HCT116 (cell line): ENCODE data around the gene NTN5. TPM values are rescaled to one million over a fixed set of nuclear protein-coding genes. Genes with fewer than 3 reads are reported as not detected.

Source experiments
- ATAC-seq: fragments of 200-7000 bp; cut with Tn5 transposase; 2 replicates; pipeline ENCODE4 v1.9.1; 2020; ENCODE audit warnings: mild to moderate bottlenecking, moderate library complexity
- BruUV-seq: library from RNA; stranded (reverse); fragments of 400-500 nt; replicated peaks from 2 replicates; lab custom pipeline; 2021; lab: Mats Ljungman, UMichigan
- CTCF ChIA-PET: fragments of 300-600 bp; sonication (Branson Sonifier 250); formaldehyde crosslinking; loops from one replicate; lab custom pipeline; 2021; ENCODE audit warnings: antibody characterized with exemption; lab: Charles Lee
- POLR2A ChIA-PET: fragments of 300-600, 350-600 bp; sonication (Branson Sonifier 250); formaldehyde crosslinking; loops from one replicate; lab custom pipeline; 2021; ENCODE audit warnings: antibody characterized with exemption; lab: Charles Lee
- RAD21 ChIA-PET, 2 experiments: fragments of 300-600 bp; sonication (Branson Sonifier 250); formaldehyde crosslinking; loops; one replicate each; lab custom pipeline; 2023; ENCODE audit warnings: low total read pairs in 2 of 2; ENCODE audit not compliant: uncharacterized antibody in 2 of 2, unreplicated experiment in 2 of 2, low non-redundant PET in 1 of 2; lab: Charles Lee
- DNase-seq: peaks from one replicate; pipeline ENCODE4 v3.0.0-alpha.2; 2010; ENCODE audit warnings: low read depth, low spot score
- H2AFZ ChIP-seq: fragments of 200-600 bp; shearing (Covaris generic), sonication (generic); 2 replicates; pipeline ENCODE4 v1.6.1; 2017; ENCODE audit warnings: low read depth, mixed run types, mixed read lengths, antibody characterized with exemption, low read length; ENCODE audit not compliant: poor library complexity, severe bottlenecking
- H3K27ac ChIP-seq: 2 replicates; pipeline ENCODE4 v1.5.1; 2012; ENCODE audit warnings: low read depth, low read length
- H3K27me3 ChIP-seq: fragments of 200-600 bp; sonication (generic); 2 replicates; pipeline ENCODE4 v1.6.1; 2016; ENCODE audit warnings: mixed run types, low read length, mixed read lengths; ENCODE audit not compliant: insufficient read depth
- H3K36me3 ChIP-seq, 2 experiments: fragments of 200-500 bp in 1 of 2; fragments of 200-600 bp in 1 of 2; sonication (Bioruptor generic) in 1 of 2; sonication (generic) in 1 of 2; 2 replicates each; pipeline versions ENCODE4 v1.5.1 to v1.6.1; 2014 to 2016; ENCODE audit warnings: low read length in 2 of 2, inconsistent platforms in 1 of 2, mixed read lengths in 1 of 2, mixed run types in 1 of 2; ENCODE audit not compliant: insufficient read depth in 2 of 2, control insufficient read depth in 1 of 2
- H3K4me1 ChIP-seq, 2 experiments: fragments of 200-600 bp in 1 of 2; sonication (generic) in 1 of 2; 2 replicates each; pipeline versions ENCODE4 v1.5.1 to v1.6.1; 2012 to 2017; ENCODE audit warnings: low read length in 2 of 2, inconsistent platforms in 1 of 2, mild to moderate bottlenecking in 1 of 2, mixed read lengths in 1 of 2, mixed run types in 1 of 2, moderate library complexity in 1 of 2; ENCODE audit not compliant: insufficient read depth in 2 of 2, control insufficient read depth in 1 of 2
- H3K4me2 ChIP-seq: fragments of 200-600 bp; sonication (generic); 2 replicates; pipeline ENCODE4 v1.6.1; 2017; ENCODE audit warnings: mixed run types, low read length, mixed read lengths
- H3K4me3 ChIP-seq, 2 experiments: fragments of 200-600 bp in 1 of 2; sonication (generic) in 1 of 2; replicated peaks in 1 of 2; 2 replicates each; pipeline ENCODE4 v1.5.1; 2011 to 2016; ENCODE audit warnings: low read length in 2 of 2, control low read depth in 1 of 2, low read depth in 1 of 2, mild to moderate bottlenecking in 1 of 2, mixed read lengths in 1 of 2, mixed run types in 1 of 2
- H3K79me2 ChIP-seq: fragments of 200-600 bp; sonication (generic); 2 replicates; pipeline ENCODE4 v1.6.1; 2017; ENCODE audit warnings: mild to moderate bottlenecking, mixed run types, low read length, moderate library complexity, mixed read lengths; ENCODE audit not compliant: insufficient read depth
- H3K9ac ChIP-seq: fragments of 200-600 bp; sonication (generic); 2 replicates; pipeline ENCODE4 v1.6.1; 2016; ENCODE audit warnings: low read length, mixed read lengths
- H3K9me2 ChIP-seq: fragments of 200-600 bp; sonication (generic), shearing (Covaris generic); 2 replicates; pipeline ENCODE4 v1.6.1; 2017; ENCODE audit warnings: mixed run types, mild to moderate bottlenecking, moderate library complexity; ENCODE audit not compliant: insufficient read depth
- H3K9me3 ChIP-seq, 2 experiments: fragments of 200-500 bp in 1 of 2; fragments of 200-600 bp in 1 of 2; sonication (Bioruptor generic) in 1 of 2; sonication (generic) in 1 of 2; 2 replicates each; pipeline ENCODE4 v1.6.1; 2014 to 2017; ENCODE audit warnings: low read length in 2 of 2, mixed read lengths in 2 of 2, inconsistent platforms in 1 of 2, low read depth in 1 of 2, mild to moderate bottlenecking in 1 of 2, mixed run types in 1 of 2, moderate library complexity in 1 of 2; ENCODE audit not compliant: control insufficient read depth in 1 of 2, insufficient read depth in 1 of 2
- H4K20me1 ChIP-seq: fragments of 200-600 bp; sonication (generic), shearing (Covaris generic); 2 replicates; pipeline ENCODE4 v1.6.1; 2017; ENCODE audit warnings: mixed run types, mild to moderate bottlenecking, moderate library complexity; ENCODE audit not compliant: insufficient read depth
- CBX3 ChIP-seq: IDR thresholded peaks from 2 replicates; pipeline ENCODE4 v1.6.1; 2012; ENCODE audit warnings: low read depth
- CEBPB ChIP-seq: IDR thresholded peaks from 2 replicates; pipeline ENCODE4 v1.6.1; 2012; ENCODE audit warnings: low read depth
- EGR1 ChIP-seq: IDR thresholded peaks from 2 replicates; pipeline ENCODE4 v1.6.1; 2012; ENCODE audit warnings: low read depth
- ELF1 ChIP-seq: IDR thresholded peaks from 2 replicates; pipeline ENCODE4 v1.6.1; 2012; ENCODE audit warnings: low read depth, borderline replicate concordance
- EZH2phosphoT487 ChIP-seq: fragments of 200-600 bp; IDR thresholded peaks from 2 replicates; pipeline ENCODE4 v1.6.1; 2018; ENCODE audit warnings: antibody characterized with exemption, borderline replicate concordance
- FOSL1 ChIP-seq: IDR thresholded peaks from 2 replicates; pipeline ENCODE4 v1.6.1; 2012; ENCODE audit warnings: low read depth
- MAX ChIP-seq: IDR thresholded peaks from 2 replicates; pipeline ENCODE4 v1.6.1; 2012
- POLR2A ChIP-seq: IDR thresholded peaks from 2 replicates; pipeline ENCODE4 v1.7.0; 2011; ENCODE audit warnings: borderline replicate concordance; ENCODE audit not compliant: insufficient read depth, insufficient read length; ENCODE audit errors: extremely low read depth
- POLR2AphosphoS5 ChIP-seq: IDR thresholded peaks from 2 replicates; pipeline ENCODE4 v1.6.1; 2011; ENCODE audit warnings: mild to moderate bottlenecking, low read depth, low read length, moderate library complexity
- SIN3A ChIP-seq: IDR thresholded peaks from 2 replicates; pipeline ENCODE4 v1.6.1; 2012; ENCODE audit warnings: low read depth
- SRF ChIP-seq: IDR thresholded peaks from 2 replicates; pipeline ENCODE4 v1.6.1; 2012; ENCODE audit warnings: low read depth
- TCF7L2 ChIP-seq: IDR thresholded peaks from 2 replicates; pipeline ENCODE4 v1.7.0; 2011; ENCODE audit warnings: borderline replicate concordance, inconsistent platforms; ENCODE audit not compliant: insufficient read depth, insufficient read length; ENCODE audit errors: extremely low read depth
- YY1 ChIP-seq: IDR thresholded peaks from 2 replicates; pipeline ENCODE4 v1.6.1; 2011; ENCODE audit warnings: low read length, low read depth, moderate library complexity, mild to moderate bottlenecking; ENCODE audit not compliant: insufficient replicate concordance; ENCODE audit errors: extremely low read depth
- ZBTB33 ChIP-seq: IDR thresholded peaks from 2 replicates; pipeline ENCODE4 v1.6.1; 2011; ENCODE audit warnings: mild to moderate bottlenecking, low read length, moderate library complexity; ENCODE audit not compliant: insufficient replicate concordance; ENCODE audit errors: extremely low read depth
- ZFX ChIP-seq: fragments of 450-650 bp; IDR thresholded peaks from 2 replicates; pipeline ENCODE4 v1.6.1; 2017
- ZNF274 ChIP-seq: fragments of 200-500 bp; sonication (Bioruptor generic); IDR thresholded peaks from 2 replicates; pipeline ENCODE4 v1.6.1; 2014; ENCODE audit warnings: mild to moderate bottlenecking, low read depth, low read length, inconsistent platforms
- intact Hi-C: fragments of 100-400 bp; cut with micrococcal nuclease; formaldehyde crosslinking; loops from 2 replicates; pipeline ENCODE4 v1.10.0; 2022
- total RNA-seq: library from RNA; stranded (reverse); gene quantifications from one replicate; pipeline ENCODE4 v1.2.1, GENCODE V29; 2021; ENCODE audit not compliant: unreplicated experiment
- TF ChIP-seq, protein P1 (sequence below): IDR thresholded peaks from 2 replicates; pipeline ENCODE4 v1.6.1; 2012
- TF ChIP-seq, protein P2 (sequence below), 3 experiments: fragments of 200-600 bp in 1 of 3; sonication (generic) in 1 of 3; IDR thresholded peaks in 2 of 3; conservative IDR thresholded peaks in 1 of 3; 2 replicates each; pipeline ENCODE4 v1.5.1; 2012 to 2017; ENCODE audit warnings: low read depth in 2 of 3, low read length in 2 of 3, antibody characterized with exemption in 1 of 3, borderline replicate concordance in 1 of 3, control low read depth in 1 of 3, mild to moderate bottlenecking in 1 of 3, mixed read lengths in 1 of 3, mixed run types in 1 of 3, moderate library complexity in 1 of 3; ENCODE audit not compliant: insufficient read depth in 1 of 3

NTN5 gene
- total RNA-seq, 1 experiment from 2014 or later, result 3.1 TPM

- H3K4me1 ChIP-seq, result peaks cover under 1 to 7% of the 10 kb centered on the region in 2 experiments; a peak in 3 of 4 replicates
- CTCF ChIA-PET, result no interaction called here
- ATAC-seq (no peak), DNase-seq (no peak)
- POLR2A ChIA-PET, result no interaction called here
- H3K36me3 ChIP-seq, result no peaks in the 10 kb centered on the region
- no peak overlapping the region for H3K4me2 ChIP-seq
- no peaks in the 10 kb centered on the region for H3K9me2 ChIP-seq
- RAD21 ChIA-PET, result no interaction called here
- no peak overlapping the region for H3K27ac ChIP-seq
- no peak overlapping the region for H3K9ac ChIP-seq
- no TSS peak for BruUV-seq
- intact Hi-C loops, result no loop called here
- H2AFZ ChIP-seq, result no peak overlapping the region
- no peaks in the 10 kb centered on the region for H4K20me1 ChIP-seq
- TF ChIP-seq TCF7L2 (no peak), YY1 (no peak), POLR2A (no peak), ZFX (no peak), ELF1 (no peak), MAX (no peak), EZH2phosphoT487 (no peak), CBX3 (no peak), ZNF274 (no peak), EGR1 (no peak), SIN3A (no peak), FOSL1 (no peak), CEBPB (no peak), SRF (no peak), POLR2AphosphoS5 (no peak), ZBTB33 (no peak)
- TF ChIP-seq, protein P1, sequence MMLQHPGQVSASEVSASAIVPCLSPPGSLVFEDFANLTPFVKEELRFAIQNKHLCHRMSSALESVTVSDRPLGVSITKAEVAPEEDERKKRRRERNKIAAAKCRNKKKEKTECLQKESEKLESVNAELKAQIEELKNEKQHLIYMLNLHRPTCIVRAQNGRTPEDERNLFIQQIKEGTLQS, result no peak
- TF ChIP-seq, protein P2, sequence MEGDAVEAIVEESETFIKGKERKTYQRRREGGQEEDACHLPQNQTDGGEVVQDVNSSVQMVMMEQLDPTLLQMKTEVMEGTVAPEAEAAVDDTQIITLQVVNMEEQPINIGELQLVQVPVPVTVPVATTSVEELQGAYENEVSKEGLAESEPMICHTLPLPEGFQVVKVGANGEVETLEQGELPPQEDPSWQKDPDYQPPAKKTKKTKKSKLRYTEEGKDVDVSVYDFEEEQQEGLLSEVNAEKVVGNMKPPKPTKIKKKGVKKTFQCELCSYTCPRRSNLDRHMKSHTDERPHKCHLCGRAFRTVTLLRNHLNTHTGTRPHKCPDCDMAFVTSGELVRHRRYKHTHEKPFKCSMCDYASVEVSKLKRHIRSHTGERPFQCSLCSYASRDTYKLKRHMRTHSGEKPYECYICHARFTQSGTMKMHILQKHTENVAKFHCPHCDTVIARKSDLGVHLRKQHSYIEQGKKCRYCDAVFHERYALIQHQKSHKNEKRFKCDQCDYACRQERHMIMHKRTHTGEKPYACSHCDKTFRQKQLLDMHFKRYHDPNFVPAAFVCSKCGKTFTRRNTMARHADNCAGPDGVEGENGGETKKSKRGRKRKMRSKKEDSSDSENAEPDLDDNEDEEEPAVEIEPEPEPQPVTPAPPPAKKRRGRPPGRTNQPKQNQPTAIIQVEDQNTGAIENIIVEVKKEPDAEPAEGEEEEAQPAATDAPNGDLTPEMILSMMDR (IDR thresholded peaks at IDR 0.05 in 2 of 3, conservative IDR thresholded peaks at IDR 0.05 in 1 of 3; ENCODE audit: borderline replicate concordance in 1 of 3, insufficient read depth in 1 of 3, low read depth in 2 of 3, low read length in 2 of 3), result no peak
- no peaks in the 10 kb centered on the region for H3K27me3 ChIP-seq
- no peak overlapping the region for H3K4me3 ChIP-seq
- no peaks in the 10 kb centered on the region for H3K79me2 ChIP-seq
- no peaks in the 10 kb centered on the region for H3K9me3 ChIP-seq
These were observed 7.0 kb downstream of the NTN5 start for GRCh38 chr19:48665786-48666185.
